Fibroblast of lung (primary cell): ENCODE results near the gene ALG12.

Experiments used
- EZH2 ChIP-seq: IDR thresholded peaks from 2 replicates; pipeline ENCODE4 v1.5.1; 2012; ENCODE audit warnings: low read length, control low read depth, mild to moderate bottlenecking; ENCODE audit errors: missing control alignments
- TF ChIP-seq, protein P1 (sequence below), 2 donors: IDR thresholded peaks in 1 of 2; conservative IDR thresholded peaks in 1 of 2; 1 replicate in 1 of 2; 2 replicates in 1 of 2; pipeline ENCODE4 v1.5.1; 2011 to 2012; ENCODE audit warnings: low read length in 2 of 2, control low read depth in 1 of 2, inconsistent platforms in 1 of 2, low read depth in 1 of 2, mild to moderate bottlenecking in 1 of 2

DNA sequence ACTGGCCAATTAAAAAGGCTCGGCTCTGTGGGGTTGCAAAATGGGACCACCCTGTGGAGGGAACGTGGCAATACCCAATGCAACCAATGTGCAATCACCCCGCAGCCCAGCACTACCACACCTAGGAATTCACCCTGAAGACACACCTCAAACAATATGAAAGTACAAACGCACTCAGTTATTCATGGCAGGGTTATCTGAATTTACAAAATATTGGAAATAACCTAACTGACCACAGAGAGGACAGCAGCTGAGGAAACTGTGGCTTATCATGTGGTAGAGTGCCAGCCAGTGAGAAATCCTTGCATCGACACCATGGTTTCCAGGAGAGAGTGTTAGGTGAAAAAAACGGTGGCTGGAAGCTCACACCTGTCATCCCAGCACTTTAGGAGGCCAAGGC, 18.7 kb downstream of the ALG12 start:
- TF ChIP-seq, protein P1, sequence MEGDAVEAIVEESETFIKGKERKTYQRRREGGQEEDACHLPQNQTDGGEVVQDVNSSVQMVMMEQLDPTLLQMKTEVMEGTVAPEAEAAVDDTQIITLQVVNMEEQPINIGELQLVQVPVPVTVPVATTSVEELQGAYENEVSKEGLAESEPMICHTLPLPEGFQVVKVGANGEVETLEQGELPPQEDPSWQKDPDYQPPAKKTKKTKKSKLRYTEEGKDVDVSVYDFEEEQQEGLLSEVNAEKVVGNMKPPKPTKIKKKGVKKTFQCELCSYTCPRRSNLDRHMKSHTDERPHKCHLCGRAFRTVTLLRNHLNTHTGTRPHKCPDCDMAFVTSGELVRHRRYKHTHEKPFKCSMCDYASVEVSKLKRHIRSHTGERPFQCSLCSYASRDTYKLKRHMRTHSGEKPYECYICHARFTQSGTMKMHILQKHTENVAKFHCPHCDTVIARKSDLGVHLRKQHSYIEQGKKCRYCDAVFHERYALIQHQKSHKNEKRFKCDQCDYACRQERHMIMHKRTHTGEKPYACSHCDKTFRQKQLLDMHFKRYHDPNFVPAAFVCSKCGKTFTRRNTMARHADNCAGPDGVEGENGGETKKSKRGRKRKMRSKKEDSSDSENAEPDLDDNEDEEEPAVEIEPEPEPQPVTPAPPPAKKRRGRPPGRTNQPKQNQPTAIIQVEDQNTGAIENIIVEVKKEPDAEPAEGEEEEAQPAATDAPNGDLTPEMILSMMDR (conservative IDR thresholded peaks at IDR 0.05 in 1 of 2, IDR thresholded peaks at IDR 0.05 in 1 of 2; ENCODE audit: low read depth in 1 of 2, low read length in 2 of 2), result no peak
- no peak for TF ChIP-seq EZH2
